Measurements from ENCODE around the gene TAF4B.
"Not testable (repeated sequence)": the region's sequence is repeated elsewhere in the genome, so short reads cannot be mapped to it uniquely, and the experiment has no call there.

Gene TAF4B

GRCh38 chr18:26429535-26430226 lies 203.4 kb downstream of the TAF4B start:
- no peak for DNase-seq

GRCh38 chr18:26432651-26433424 lies 206.6 kb downstream of the TAF4B start:
- DNase-seq, result no peak

GRCh38 chr18:26434887-26435286 lies 208.6 kb downstream of the TAF4B start:
- no peak for DNase-seq

- no peak for DNase-seq
Observed at GRCh38 chr18:26435415-26436095, 209.3 kb downstream of the TAF4B start.

- no peak for DNase-seq
Observed at GRCh38 chr18:26436176-26437051, 210.2 kb downstream of the TAF4B start.

- DNase-seq, result not testable (repeated sequence)
Observed at GRCh38 chr18:26437634-26438033, 211.4 kb downstream of the TAF4B start.

- DNase-seq, result no peak
Observed at GRCh38 chr18:26438980-26439379, 212.7 kb downstream of the TAF4B start.

GRCh38 chr18:26439537-26439936 lies 213.3 kb downstream of the TAF4B start:
- DNase-seq, result no peak

- no peak for DNase-seq
Observed at GRCh38 chr18:26440644-26441043, 214.4 kb downstream of the TAF4B start.

Measured in activated T-cell treated with anti-CD3 and anti-CD28 coated beads, Interleukin-2, amount 50 U/mL, for 48 hours (primary cell).